ENCODE measurements around the gene CEACAM19.

- no peak for TF ChIP-seq CTCF (conservative IDR thresholded peaks at IDR 0.05; ENCODE audit: low read depth, low read length)
- no peak for TF ChIP-seq MAFK (IDR thresholded peaks at IDR 0.05; ENCODE audit: low read depth, low read length)
- TF ChIP-seq USF2 (IDR thresholded peaks at IDR 0.05; ENCODE audit: low read depth, low read length): no peak
Measured at GRCh38 chr19:44641501-44642265, 29.6 kb upstream of the CEACAM19 start.

All from IMR-90 (cell line).